MM.1S (cell line): ENCODE measurements around the gene COPS7B.

Experiments used
- DNase-seq: peaks from one replicate; pipeline ENCODE4 v3.0.0-alpha.2; 2015
- H2AFZ ChIP-seq: fragments of 300-600 bp; sonication (generic); 2 replicates; pipeline ENCODE4 v1.6.0; 2016; ENCODE audit warnings: antibody characterized with exemption, low read length
- H3F3A ChIP-seq: fragments of 300-600 bp; sonication (generic); 2 replicates; pipeline ENCODE4 v1.6.1; 2016; ENCODE audit warnings: mild to moderate bottlenecking, antibody characterized with exemption, low read length, moderate library complexity, mixed read lengths; ENCODE audit not compliant: insufficient read depth
- H3K27ac ChIP-seq: fragments of 300-600 bp; sonication (generic); 2 replicates; pipeline ENCODE4 v1.5.1; 2016; ENCODE audit warnings: mild to moderate bottlenecking, low read length
- H3K27me3 ChIP-seq: fragments of 300-600 bp; sonication (generic); replicated peaks from 2 replicates; pipeline ENCODE4 v1.6.0; 2016; ENCODE audit warnings: low read length; ENCODE audit not compliant: insufficient read depth
- H3K36me3 ChIP-seq: fragments of 300-600 bp; sonication (generic); replicated peaks from 2 replicates; pipeline ENCODE4 v1.6.1; 2016; ENCODE audit warnings: mild to moderate bottlenecking, low read length, mixed read lengths; ENCODE audit not compliant: insufficient read depth
- H3K4me1 ChIP-seq: fragments of 300-600 bp; sonication (generic); 2 replicates; pipeline ENCODE4 v1.6.1; 2016; ENCODE audit warnings: low read length, mixed read lengths
- H3K4me2 ChIP-seq: fragments of 300-600 bp; sonication (generic); 2 replicates; pipeline ENCODE4 v1.6.0; 2016; ENCODE audit warnings: low read depth, low read length
- H3K4me3 ChIP-seq: fragments of 300-600 bp; sonication (generic); 2 replicates; pipeline ENCODE4 v1.5.1; 2016; ENCODE audit warnings: low read length, mixed read lengths
- H3K79me2 ChIP-seq: fragments of 300-600 bp; sonication (generic); 2 replicates; pipeline ENCODE4 v1.6.1; 2016; ENCODE audit warnings: mixed run types, low read length, mixed read lengths
- H3K9ac ChIP-seq: fragments of 300-600 bp; sonication (generic); 2 replicates; pipeline ENCODE4 v1.6.1; 2016; ENCODE audit warnings: low read length, mixed read lengths
- H3K9me2 ChIP-seq: fragments of 300-600 bp; sonication (generic); replicated peaks from 2 replicates; pipeline ENCODE4 v1.6.1; 2016; ENCODE audit warnings: mild to moderate bottlenecking, low read length, mixed read lengths; ENCODE audit not compliant: insufficient read depth
- H3K9me3 ChIP-seq: fragments of 300-600 bp; sonication (generic); replicated peaks from 2 replicates; pipeline ENCODE4 v1.6.1; 2016; ENCODE audit warnings: mild to moderate bottlenecking, low read length, mixed read lengths; ENCODE audit not compliant: insufficient read depth
- H4K20me1 ChIP-seq: fragments of 300-600 bp; sonication (generic); 2 replicates; pipeline ENCODE4 v1.6.1; 2016; ENCODE audit warnings: mild to moderate bottlenecking, low read length, moderate library complexity, mixed read lengths; ENCODE audit not compliant: insufficient read depth
- CTCF ChIP-seq: fragments of 300-600 bp; sonication (generic); IDR thresholded peaks from 2 replicates; pipeline ENCODE4 v1.5.1; 2016; ENCODE audit warnings: antibody characterized with exemption, low read length, mixed read lengths
- EZH2 ChIP-seq: fragments of 300-600 bp; sonication (generic); optimal IDR thresholded peaks from 2 replicates; pipeline ENCODE3; 2017; ENCODE audit warnings: low read depth, mild to moderate bottlenecking, antibody characterized with exemption, low read length, mixed read lengths
- EZH2phosphoT487 ChIP-seq: fragments of 300-600 bp; sonication (generic); IDR thresholded peaks from 2 replicates; pipeline ENCODE4 v1.6.1; 2018; ENCODE audit warnings: antibody characterized with exemption, low read length

Gene COPS7B

DNA sequence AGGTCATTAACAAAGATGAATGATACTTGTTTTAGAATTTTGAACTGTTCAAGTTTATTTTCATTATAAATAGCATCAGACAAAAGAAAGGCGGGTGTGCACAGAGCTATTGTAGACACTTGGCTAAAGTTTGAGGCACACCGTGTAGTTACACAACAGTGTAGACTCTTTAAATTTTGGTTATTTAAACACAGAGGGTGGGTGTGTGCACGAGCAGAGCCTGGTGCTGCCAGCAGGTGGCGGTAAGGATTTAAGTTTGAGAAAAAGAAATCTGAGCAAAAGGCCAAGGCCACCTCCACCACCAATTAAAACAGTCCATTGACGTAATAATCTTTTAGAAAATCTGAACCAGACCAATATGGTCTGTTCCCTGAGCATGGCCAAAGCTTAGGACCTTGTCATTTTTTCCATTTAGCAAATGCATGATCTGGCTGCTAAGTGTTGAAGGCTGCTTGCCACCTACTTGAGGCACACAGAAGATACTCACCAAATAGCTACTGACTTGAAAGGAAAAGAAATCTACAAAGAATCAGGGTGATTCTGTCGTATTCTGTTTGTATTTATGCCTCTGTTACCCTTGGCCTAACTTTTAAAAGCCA, 14.3 kb downstream of the COPS7B start:
- H2AFZ ChIP-seq: no peak overlapping the region
- peaks cover 16% of the 10 kb centered on the region for H3F3A ChIP-seq
- no peaks in the 10 kb centered on the region for H4K20me1 ChIP-seq
- H3K4me1 ChIP-seq: peaks cover 48% of the 10 kb centered on the region
- H3K9me2 ChIP-seq: no peaks in the 10 kb centered on the region
- TF ChIP-seq EZH2: no peak
- TF ChIP-seq CTCF: peak; percentile 82
- peak; percentile 72 for DNase-seq
- no peaks in the 10 kb centered on the region for H3K9me3 ChIP-seq
- no peak overlapping the region for H3K9ac ChIP-seq
- H3K4me2 ChIP-seq: peak overlapping the region; percentile 17
- H3K79me2 ChIP-seq: peaks cover 55% of the 10 kb centered on the region
- no peak overlapping the region for H3K4me3 ChIP-seq
- no peaks in the 10 kb centered on the region for H3K27me3 ChIP-seq
- peak overlapping the region; percentile 50; the same call in 1 of the 2 replicates for H3K27ac ChIP-seq
- peaks cover 4% of the 10 kb centered on the region; the same call in 1 of the 2 replicates for H3K36me3 ChIP-seq

- H2AFZ ChIP-seq: no peak overlapping the region
- H4K20me1 ChIP-seq: no peaks in the 10 kb centered on the region
- H3K79me2 ChIP-seq: peaks cover 45% of the 10 kb centered on the region
- H3F3A ChIP-seq: no peaks in the 10 kb centered on the region; the same call in 1 of the 2 replicates
- H3K9me2 ChIP-seq: no peaks in the 10 kb centered on the region
- H3K27ac ChIP-seq: no peak overlapping the region
- H3K9ac ChIP-seq: no peak overlapping the region
- H3K36me3 ChIP-seq: 0 out of 2 replicates have a peak, but pooled peaks cover 4% of the 10 kb centered on the region
- no peak for DNase-seq
- TF ChIP-seq CTCF (no peak), EZH2 (no peak)
- no peak overlapping the region for H3K4me2 ChIP-seq
- H3K9me3 ChIP-seq: no peaks in the 10 kb centered on the region
- no peaks in the 10 kb centered on the region for H3K27me3 ChIP-seq
- peaks cover 25% of the 10 kb centered on the region for H3K4me1 ChIP-seq
- H3K4me3 ChIP-seq: no peak overlapping the region
Measured at GRCh38 chr2:231803501-231804138, 17.4 kb downstream of the COPS7B start.

GRCh38 chr2:231807020-231807419, 20.8 kb downstream of the COPS7B start:
- Histone ChIP-seq H3K9ac (no peak overlapping the region), H2AFZ (no peak overlapping the region), H3K27ac (no peak overlapping the region), H3K9me2 (no peaks in the 10 kb centered on the region), H3K36me3 (0 out of 2 replicates have a peak, but pooled peaks cover 4% of the 10 kb centered on the region), H3K4me3 (no peak overlapping the region), H3F3A (no peaks in the 10 kb centered on the region), H4K20me1 (no peaks in the 10 kb centered on the region), H3K79me2 (peaks cover 29% of the 10 kb centered on the region), H3K27me3 (no peaks in the 10 kb centered on the region), H3K4me1 (peaks cover 9% of the 10 kb centered on the region; the same call in 1 of the 2 replicates), H3K9me3 (no peaks in the 10 kb centered on the region), H3K4me2 (no peak overlapping the region)
- no peak for DNase-seq
- TF ChIP-seq CTCF: no peak
- no peak for TF ChIP-seq EZH2
- no peak for TF ChIP-seq EZH2phosphoT487
